HG03575 (cell line): ENCODE results near the gene FKBP1B.
"Not testable (repeated sequence)": the region's sequence is repeated elsewhere in the genome, so short reads cannot be mapped to it uniquely, and the experiment has no call there.

Experiments
- ATAC-seq: cut with Tn5 transposase; IDR thresholded peaks from one replicate; pipeline ENCODE4 v1.9.1; 2021; ENCODE audit not compliant: unreplicated experiment, insufficient number of reproducible peaks, low FRiP score; ENCODE audit errors: extremely low read depth

The FKBP1B gene

DNA sequence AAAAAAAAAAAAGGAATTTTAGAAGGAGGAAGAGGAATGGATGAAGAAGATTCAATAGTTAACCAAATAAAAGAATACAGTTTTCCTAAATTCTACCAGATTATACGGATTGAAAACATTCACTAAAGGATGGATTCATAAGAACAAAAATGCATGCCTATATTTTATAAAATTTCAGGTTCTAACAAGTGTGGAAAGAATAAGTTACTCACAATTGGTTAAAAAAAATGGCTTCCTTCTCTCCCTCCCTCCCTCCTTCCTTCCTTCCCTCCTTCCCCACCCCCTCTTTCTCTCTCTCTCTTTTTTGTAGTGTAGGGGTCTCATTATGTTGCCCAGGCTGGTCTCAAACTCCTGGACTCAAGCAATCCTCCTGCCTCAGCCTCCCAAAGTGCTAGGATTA is 36.7 kb downstream of the FKBP1B start:
- ATAC-seq = no peak

GRCh38 chr2:24087032-24087431 is 37.5 kb downstream of the FKBP1B start:
- no peak for ATAC-seq

- ATAC-seq = no peak
These were observed 39.3 kb downstream of the FKBP1B start for GRCh38 chr2:24088821-24089359.

DNA sequence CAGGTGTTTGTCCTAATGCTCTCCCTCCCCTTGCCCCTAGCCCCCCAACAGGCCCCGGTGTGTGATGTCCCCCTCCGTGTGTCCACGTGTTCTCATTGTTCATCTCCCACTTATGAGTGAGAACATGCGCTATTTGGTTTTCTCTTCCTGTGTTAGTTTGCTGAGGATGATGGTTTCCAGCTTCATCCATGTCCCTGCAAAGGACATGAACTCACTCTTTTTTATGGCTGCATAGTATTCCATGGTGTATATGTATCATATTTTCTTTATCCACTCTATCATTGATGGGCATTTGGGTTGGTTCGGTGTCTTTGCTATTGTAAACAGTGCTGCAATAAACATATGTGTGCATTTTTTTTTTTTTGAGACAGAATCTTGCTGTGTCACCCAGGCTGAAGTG is 43.7 kb downstream of the FKBP1B start:
- not testable (repeated sequence) for ATAC-seq

DNA sequence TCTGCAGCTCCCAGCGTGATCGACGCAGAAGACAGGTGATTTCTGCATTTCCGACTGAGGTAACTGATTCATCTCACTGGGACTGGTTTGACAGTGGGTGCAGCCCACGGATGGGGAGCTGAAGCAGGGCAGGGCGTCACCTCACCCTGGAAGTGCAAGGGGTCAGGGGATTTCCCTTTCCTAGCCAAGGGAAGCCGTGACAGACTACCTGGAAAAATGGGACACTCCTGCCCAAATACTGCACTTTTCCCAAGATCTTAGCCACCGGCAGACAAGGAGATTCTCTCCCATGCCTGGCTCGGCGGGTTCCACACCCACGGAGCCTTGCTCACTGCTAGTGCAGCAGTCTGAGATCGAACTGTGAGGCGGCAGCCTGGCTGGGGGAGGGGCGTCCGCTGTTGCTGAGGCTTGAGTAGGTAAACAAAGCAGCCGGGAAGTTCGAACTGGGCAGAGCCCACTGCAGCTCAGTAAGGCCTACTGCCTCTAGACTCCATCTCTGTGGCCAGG is 45.7 kb downstream of the FKBP1B start:
- ATAC-seq = not testable (repeated sequence)

- not testable (repeated sequence) for ATAC-seq
These were observed 51.2 kb downstream of the FKBP1B start for GRCh38 chr2:24100732-24101131.

GRCh38 chr2:24101992-24102391 is 52.5 kb downstream of the FKBP1B start:
- no peak for ATAC-seq

DNA sequence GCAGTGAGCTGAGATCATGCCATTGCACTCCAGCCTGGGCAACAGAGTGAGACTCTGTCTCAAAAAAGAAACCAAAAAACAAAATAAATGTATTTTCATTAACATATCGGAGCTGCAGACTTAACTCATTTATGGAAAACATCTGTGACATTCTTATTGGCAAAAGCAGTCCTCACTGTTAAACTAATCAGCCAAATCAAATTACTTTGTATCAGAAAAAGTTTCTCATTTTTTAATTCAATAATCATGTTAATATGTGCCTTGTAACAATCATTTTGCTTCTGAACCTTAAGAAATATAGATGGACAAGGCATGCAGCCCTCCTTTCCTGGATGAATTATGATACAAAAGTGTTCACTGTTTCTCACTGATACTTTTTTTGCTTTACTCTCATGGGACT is 53.1 kb downstream of the FKBP1B start:
- ATAC-seq = no peak

GRCh38 chr2:24104110-24104650 is 54.6 kb downstream of the FKBP1B start:
- no peak for ATAC-seq

DNA sequence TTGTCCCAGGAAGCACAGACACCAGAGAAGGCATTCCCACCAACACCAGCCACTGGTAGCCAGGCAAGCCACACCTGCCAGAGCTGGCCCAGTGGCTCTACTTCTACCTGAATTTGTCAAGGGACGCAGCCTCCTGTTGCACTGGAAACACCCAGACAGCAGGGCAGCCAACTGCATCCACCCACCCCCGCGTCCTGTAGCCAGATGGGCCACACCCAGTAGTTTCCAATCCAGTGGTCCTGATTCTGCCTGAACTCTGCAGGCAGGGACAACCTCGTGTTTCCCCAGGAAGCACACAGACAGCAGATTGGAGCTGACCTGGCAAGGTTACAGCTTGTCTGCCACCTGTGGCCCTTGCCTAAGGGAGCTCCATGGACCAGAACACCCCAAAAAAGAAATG is 55.4 kb downstream of the FKBP1B start:
- no peak for ATAC-seq

- ATAC-seq = no peak
These were observed 56.3 kb downstream of the FKBP1B start for GRCh38 chr2:24105816-24106215.

GRCh38 chr2:24106786-24107185 is 57.2 kb downstream of the FKBP1B start:
- no peak for ATAC-seq

GRCh38 chr2:24107336-24107735 is 57.8 kb downstream of the FKBP1B start:
- ATAC-seq = no peak

DNA sequence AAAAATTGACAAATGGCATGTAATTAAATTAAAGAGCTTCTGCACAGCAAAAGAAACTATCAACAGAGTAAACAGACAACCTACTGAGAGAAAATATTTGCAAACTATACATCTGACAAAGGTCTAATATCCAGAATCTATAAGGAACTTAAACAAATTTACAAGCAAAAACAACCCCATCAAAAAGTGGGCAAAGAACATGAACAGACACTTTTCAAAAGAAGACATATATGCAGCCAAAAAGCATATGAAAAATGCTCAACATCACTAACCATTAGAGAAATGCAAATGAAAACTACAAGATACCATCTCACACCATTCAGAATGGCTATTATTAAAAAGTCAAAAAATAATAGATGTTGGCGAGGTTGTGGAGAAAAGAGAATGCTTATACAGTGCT is 59.9 kb downstream of the FKBP1B start:
- ATAC-seq = not testable (repeated sequence)

DNA sequence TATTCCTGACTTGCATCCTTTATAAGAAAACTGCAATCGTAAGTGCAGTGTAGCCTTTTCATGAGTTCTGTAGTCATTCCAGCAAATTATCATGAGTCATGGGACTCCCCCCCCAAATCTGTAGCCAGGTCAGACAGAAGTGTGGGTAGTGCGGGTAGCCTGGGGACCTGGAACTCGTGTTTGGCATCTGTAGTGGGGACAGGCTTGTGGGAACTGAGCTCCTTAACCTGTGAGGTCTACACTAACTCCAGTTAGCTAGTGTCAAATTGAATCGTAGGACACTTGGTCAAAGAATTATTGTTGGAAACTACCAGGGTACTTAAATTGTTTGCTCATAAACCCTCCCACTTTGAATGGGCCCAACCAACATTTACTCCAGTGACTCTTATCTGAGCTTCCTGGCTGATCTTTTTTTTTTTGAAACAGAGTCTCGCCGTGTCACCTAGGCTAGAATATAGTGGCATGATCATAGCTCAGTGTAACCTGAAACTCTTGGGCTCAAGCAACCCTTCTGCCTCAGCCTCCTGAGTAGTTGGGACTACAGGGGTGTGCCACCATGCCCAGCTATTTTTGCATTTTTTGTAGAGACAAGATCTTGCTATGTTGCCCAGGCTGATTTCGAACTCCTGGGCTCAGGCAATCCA is 61.2 kb downstream of the FKBP1B start:
- no peak for ATAC-seq

- no peak for ATAC-seq
These were observed 61.9 kb downstream of the FKBP1B start for GRCh38 chr2:24111407-24111901.
